Putamen (tissue), 1 donor: Measurements from ENCODE around the gene VKORC1.

Experiments used
- DNase-seq: peaks from one replicate; pipeline ENCODE4 v3.0.0-alpha.2; 2016; ENCODE audit warnings: low spot score

VKORC1 gene

GRCh38 chr16:31063495-31063842, 31.1 kb downstream of the VKORC1 start:
- DNase-seq = no peak

GRCh38 chr16:31061813-31062440, 32.7 kb downstream of the VKORC1 start:
- no peak for DNase-seq

GRCh38 chr16:31061126-31061812, 33.3 kb downstream of the VKORC1 start:
- no peak for DNase-seq

GRCh38 chr16:31055613-31056012, 39.0 kb downstream of the VKORC1 start:
- DNase-seq = no peak

- no peak for DNase-seq
These were observed 42.5 kb downstream of the VKORC1 start for GRCh38 chr16:31052114-31052513.

GRCh38 chr16:31050280-31051030, 44.1 kb downstream of the VKORC1 start:
- DNase-seq = no peak

GRCh38 chr16:31043898-31044481, 50.6 kb downstream of the VKORC1 start:
- DNase-seq = no peak

GRCh38 chr16:31043352-31043751, 51.2 kb downstream of the VKORC1 start:
- no peak for DNase-seq

GRCh38 chr16:31042866-31043265, 51.7 kb downstream of the VKORC1 start:
- no peak for DNase-seq
